Kidney epithelial cell (primary cell): ENCODE data around the gene TBX2. TPM values are rescaled to one million over a fixed set of nuclear protein-coding genes. Genes with fewer than 3 reads are reported as not detected.

Source experiments
- DNase-seq: peaks from one replicate; pipeline ENCODE4 v3.0.0-alpha.2; 2010; ENCODE audit warnings: low read depth
- H3K27me3 ChIP-seq: 2 replicates; pipeline ENCODE4 v1.6.0; 2011; ENCODE audit warnings: low read length; ENCODE audit not compliant: control insufficient read depth, insufficient read depth
- H3K36me3 ChIP-seq: 2 replicates; pipeline ENCODE4 v1.5.1; 2011; ENCODE audit warnings: low read length; ENCODE audit not compliant: control insufficient read depth, insufficient read depth
- H3K4me3 ChIP-seq: 2 replicates; pipeline ENCODE4 v1.5.1; 2011; ENCODE audit warnings: low read depth, mild to moderate bottlenecking, control low read depth, low read length
- CTCF ChIP-seq: IDR thresholded peaks from 2 replicates; pipeline ENCODE4 v1.5.1; 2011; ENCODE audit warnings: mild to moderate bottlenecking, moderate library complexity, low read length, control low read depth, inconsistent platforms; ENCODE audit not compliant: insufficient read depth, poor library complexity, severe bottlenecking
- total RNA-seq: library from RNA; depleted of rRNA; stranded (reverse); fragments of >200 nt; gene quantifications from 2 replicates; pipeline ENCODE4 v1.2.3, GENCODE V29; 2015

The TBX2 gene
- total RNA-seq, 1 donor from 2014 or later = 7.3 TPM

DNA sequence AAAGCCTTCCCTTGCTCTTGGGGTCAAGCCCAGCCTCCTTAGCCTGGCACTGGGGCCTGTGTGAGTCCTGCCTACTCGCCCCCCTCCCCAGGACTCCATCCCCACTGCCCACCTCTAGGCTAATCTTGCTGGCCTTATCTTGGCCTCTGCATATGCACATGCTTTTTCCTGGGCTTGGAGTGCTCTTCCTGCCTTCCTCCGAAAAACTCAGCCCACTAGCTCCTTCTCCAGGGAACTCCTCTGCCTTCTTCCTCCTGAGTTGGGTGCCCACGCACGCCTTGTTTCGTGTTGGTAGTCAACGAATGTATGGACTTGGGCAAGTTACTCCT is 16.5 kb downstream of the TBX2 start:
- Histone ChIP-seq H3K27me3 (peaks cover 31% of the 10 kb centered on the region), H3K4me3 (no peak overlapping the region), H3K36me3 (no peaks in the 10 kb centered on the region)
- DNase-seq = no peak
- no peak for TF ChIP-seq CTCF

- Histone ChIP-seq H3K36me3 (no peaks in the 10 kb centered on the region), H3K27me3 (peaks cover 29% of the 10 kb centered on the region), H3K4me3 (no peak overlapping the region)
- TF ChIP-seq CTCF = peak; percentile 94
- peak; percentile 47 for DNase-seq
Measured at GRCh38 chr17:61416540-61417363, 17.1 kb downstream of the TBX2 start.

GRCh38 chr17:61418449-61418848 is 18.8 kb downstream of the TBX2 start:
- no peak overlapping the region for H3K4me3 ChIP-seq
- no peak for TF ChIP-seq CTCF
- no peaks in the 10 kb centered on the region for H3K36me3 ChIP-seq
- DNase-seq = no peak
- H3K27me3 ChIP-seq = peaks cover 22% of the 10 kb centered on the region

DNA sequence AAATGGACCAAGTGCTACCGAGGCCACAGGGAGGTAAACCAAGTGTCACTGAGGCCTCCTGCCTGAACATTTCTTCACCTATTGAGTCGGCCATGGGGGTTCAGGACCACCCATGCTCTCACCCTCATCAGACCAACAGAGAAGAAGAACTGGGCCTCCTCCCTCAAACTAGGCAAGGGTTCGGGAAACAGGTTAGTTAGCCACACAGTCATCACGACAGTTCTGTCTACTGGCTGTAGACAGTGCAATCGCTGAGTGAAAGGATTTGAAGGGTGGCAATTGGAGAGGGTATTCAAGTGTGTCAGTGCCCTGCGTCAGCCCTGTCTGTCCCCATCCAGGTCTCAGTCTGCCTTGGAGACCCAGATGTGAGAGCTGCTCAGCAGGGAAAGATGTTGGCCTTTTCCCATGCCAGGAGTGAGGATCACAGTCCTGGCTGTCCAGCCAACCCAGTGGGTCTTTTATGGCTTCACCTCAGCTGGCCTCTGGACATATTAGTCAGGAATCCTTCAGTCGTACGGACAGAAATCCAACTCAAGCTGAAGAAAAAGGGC is 19.9 kb downstream of the TBX2 start:
- DNase-seq = no peak
- H3K27me3 ChIP-seq = peaks cover 22% of the 10 kb centered on the region
- TF ChIP-seq CTCF = no peak
- H3K4me3 ChIP-seq = no peak overlapping the region
- H3K36me3 ChIP-seq = no peaks in the 10 kb centered on the region

- no peak for DNase-seq
- Histone ChIP-seq H3K36me3 (no peaks in the 10 kb centered on the region), H3K4me3 (no peak overlapping the region), H3K27me3 (peaks cover 22% of the 10 kb centered on the region)
- no peak for TF ChIP-seq CTCF
Measured at GRCh38 chr17:61420052-61420451, 20.4 kb downstream of the TBX2 start.

- no peak for DNase-seq
- no peak for TF ChIP-seq CTCF
- Histone ChIP-seq H3K36me3 (no peaks in the 10 kb centered on the region), H3K27me3 (peaks cover 22% of the 10 kb centered on the region), H3K4me3 (no peak overlapping the region)
Measured at GRCh38 chr17:61420745-61421398, 21.2 kb downstream of the TBX2 start.
